DMS 273 (cell line): ENCODE results near the gene COL26A1.
A peak's percentile ranks its signal among the peaks of the same experiment; 100 is the strongest.

Experiments used
- DNase-seq: peaks from one replicate; lab custom pipeline; 2025; ENCODE audit not compliant: unreplicated experiment; lab: John Stamatoyannopoulos, UW

The COL26A1 gene

GRCh38 chr7:101563198-101563901 lies 200.7 kb downstream of the COL26A1 start:
- DNase-seq: no peak

- no peak for DNase-seq
These were observed 201.5 kb downstream of the COL26A1 start for GRCh38 chr7:101563943-101564777.

- DNase-seq: peak; percentile 49
These were observed 202.1 kb downstream of the COL26A1 start for GRCh38 chr7:101564778-101565211.

GRCh38 chr7:101565601-101566209 lies 203.0 kb downstream of the COL26A1 start:
- no peak for DNase-seq

GRCh38 chr7:101567230-101567629 lies 204.6 kb downstream of the COL26A1 start:
- DNase-seq: peak; percentile 35

GRCh38 chr7:101572156-101572555 lies 209.5 kb downstream of the COL26A1 start:
- DNase-seq: no peak

- no peak for DNase-seq
These were observed 212.5 kb downstream of the COL26A1 start for GRCh38 chr7:101575168-101575567.

- DNase-seq: no peak
These were observed 213.0 kb downstream of the COL26A1 start for GRCh38 chr7:101575721-101576120.

- DNase-seq: no peak
These were observed 214.3 kb downstream of the COL26A1 start for GRCh38 chr7:101576998-101577397.

GRCh38 chr7:101578552-101578951 lies 215.9 kb downstream of the COL26A1 start:
- DNase-seq: no peak

- no peak for DNase-seq
These were observed 217.9 kb downstream of the COL26A1 start for GRCh38 chr7:101580596-101580995.

GRCh38 chr7:101581891-101582290 lies 219.2 kb downstream of the COL26A1 start:
- DNase-seq: no peak

GRCh38 chr7:101582971-101583370 lies 220.3 kb downstream of the COL26A1 start:
- DNase-seq: no peak

GRCh38 chr7:101586078-101586905 lies 223.6 kb downstream of the COL26A1 start:
- no peak for DNase-seq

GRCh38 chr7:101586906-101587677 lies 224.4 kb downstream of the COL26A1 start:
- DNase-seq: no peak

GRCh38 chr7:101588131-101588935 lies 225.7 kb downstream of the COL26A1 start:
- no peak for DNase-seq

GRCh38 chr7:101589052-101589451 lies 226.4 kb downstream of the COL26A1 start:
- DNase-seq: no peak

- DNase-seq: peak; percentile 52
These were observed 227.4 kb downstream of the COL26A1 start for GRCh38 chr7:101589976-101590662.
